ENCODE data around the gene EXOC8.

GRCh38 chr1:231338270-231339128, 847 bp upstream of the EXOC8 start, which contains the start of gene SPRTN:
- TF ChIP-seq EGR1 (IDR thresholded peaks at IDR 0.05) (no peak), CEBPB (IDR thresholded peaks at IDR 0.05) (no peak), ZBTB7A (IDR thresholded peaks at IDR 0.05; ENCODE audit: low read depth) (no peak; the same call in 1 of the 2 replicates), TAF1 (IDR thresholded peaks at IDR 0.05; ENCODE audit: low read depth) (no peak; the same call in 1 of the 2 replicates), EP300 (IDR thresholded peaks at IDR 0.05; ENCODE audit: borderline replicate concordance) (no peak), USF1 (IDR thresholded peaks at IDR 0.05) (no peak), RAD21 (IDR thresholded peaks at IDR 0.05; ENCODE audit: low read depth) (no peak), CREB1 (IDR thresholded peaks at IDR 0.05; ENCODE audit: low read depth) (no peak), REST (IDR thresholded peaks at IDR 0.05; ENCODE audit: low read depth) (no peak), MAX (IDR thresholded peaks at IDR 0.05) (peak; percentile 1; the same call in 1 of the 2 replicates), YY1 (IDR thresholded peaks at IDR 0.05; ENCODE audit: low read depth) (no peak), TCF12 (IDR thresholded peaks at IDR 0.05; ENCODE audit: low read depth) (no peak), NFIC (IDR thresholded peaks at IDR 0.05) (no peak), TEAD4 (IDR thresholded peaks at IDR 0.05) (no peak)

Measured in Ishikawa (cell line).